MG63 (cell line): Measurements from ENCODE around the gene TAX1BP1. TPM values are rescaled to one million over a fixed set of nuclear protein-coding genes. Genes with fewer than 3 reads are reported as not detected.
A peak's percentile ranks its signal among the peaks of the same experiment; 100 is the strongest.
"Not testable (repeated sequence)": the region's sequence is repeated elsewhere in the genome, so short reads cannot be mapped to it uniquely, and the experiment has no call there.

Experiments
- DNase-seq: peaks from one replicate; pipeline ENCODE4 v3.0.0-alpha.2; 2020
- H3K27me3 ChIP-seq: fragments of 250-450 bp; sonication (Bioruptor Pico); 2 replicates; pipeline ENCODE4 v1.5.1; 2020; ENCODE audit warnings: mild to moderate bottlenecking, moderate library complexity
- H3K36me3 ChIP-seq: fragments of 250-450 bp; sonication (Bioruptor Pico); 2 replicates; pipeline ENCODE4 v1.5.1; 2020; ENCODE audit warnings: mild to moderate bottlenecking, moderate library complexity
- H3K4me3 ChIP-seq: fragments of 250-450 bp; sonication (Bioruptor Pico); 2 replicates; pipeline ENCODE4 v1.5.1; 2020; ENCODE audit warnings: mild to moderate bottlenecking, moderate library complexity
- H3K9me3 ChIP-seq: fragments of 250-450 bp; sonication (Bioruptor Pico); 2 replicates; pipeline ENCODE4 v1.5.1; 2020; ENCODE audit warnings: mild to moderate bottlenecking, moderate library complexity
- total RNA-seq: library from RNA; depleted of rRNA; stranded (reverse); fragments of >200 nt; shearing (Covaris generic); gene quantifications from 2 replicates; pipeline ENCODE4 v1.2.3, GENCODE V29; 2014; ENCODE audit warnings: low replicate concordance

Gene TAX1BP1
- total RNA-seq, 1 experiment from 2014 or later = 18.6 TPM

- Histone ChIP-seq H3K4me3 (no peak overlapping the region), H3K27me3 (no peaks in the 10 kb centered on the region), H3K9me3 (no peaks in the 10 kb centered on the region), H3K36me3 (no peaks in the 10 kb centered on the region)
- DNase-seq = no peak
Observed at GRCh38 chr7:27846388-27846787, 106.4 kb downstream of the TAX1BP1 start.

GRCh38 chr7:27850531-27850930 lies 110.6 kb downstream of the TAX1BP1 start:
- H3K4me3 ChIP-seq = no peak overlapping the region
- no peak for DNase-seq
- no peaks in the 10 kb centered on the region for H3K27me3 ChIP-seq
- H3K9me3 ChIP-seq = no peaks in the 10 kb centered on the region
- no peaks in the 10 kb centered on the region for H3K36me3 ChIP-seq

- not testable (repeated sequence) for H3K9me3 ChIP-seq, H3K4me3 ChIP-seq, DNase-seq, H3K27me3 ChIP-seq, H3K36me3 ChIP-seq
Observed at GRCh38 chr7:27856703-27857485, 116.9 kb downstream of the TAX1BP1 start.

- DNase-seq = no peak
- no peaks in the 10 kb centered on the region; the same call in 1 of the 2 replicates for H3K9me3 ChIP-seq
Observed at GRCh38 chr7:27860800-27861199, 120.8 kb downstream of the TAX1BP1 start.

GRCh38 chr7:27861747-27862146 lies 121.8 kb downstream of the TAX1BP1 start:
- no peak overlapping the region for H3K4me3 ChIP-seq
- no peaks in the 10 kb centered on the region for H3K27me3 ChIP-seq
- no peak for DNase-seq
- H3K36me3 ChIP-seq = no peaks in the 10 kb centered on the region; the same call in 1 of the 2 replicates
- H3K9me3 ChIP-seq = no peaks in the 10 kb centered on the region; the same call in 1 of the 2 replicates

More at GRCh38 chr7:27860800-27861199, 120.8 kb downstream of the TAX1BP1 start:
- Histone ChIP-seq H3K27me3 (no peaks in the 10 kb centered on the region), H3K36me3 (no peaks in the 10 kb centered on the region), H3K4me3 (no peak overlapping the region)

GRCh38 chr7:27863880-27864279 lies 123.9 kb downstream of the TAX1BP1 start:
- Histone ChIP-seq H3K4me3 (no peak overlapping the region), H3K27me3 (no peaks in the 10 kb centered on the region), H3K9me3 (no peaks in the 10 kb centered on the region), H3K36me3 (peaks cover under 1% of the 10 kb centered on the region; the same call in 1 of the 2 replicates)
- DNase-seq = peak; percentile 91

- Histone ChIP-seq H3K36me3 (peaks cover 3% of the 10 kb centered on the region; the same call in 1 of the 2 replicates), H3K4me3 (no peak overlapping the region), H3K27me3 (no peaks in the 10 kb centered on the region), H3K9me3 (no peaks in the 10 kb centered on the region)
- no peak for DNase-seq
Observed at GRCh38 chr7:27866256-27866655, 126.3 kb downstream of the TAX1BP1 start.

GRCh38 chr7:27866828-27867672 lies 127.1 kb downstream of the TAX1BP1 start:
- Histone ChIP-seq H3K27me3 (no peaks in the 10 kb centered on the region), H3K9me3 (no peaks in the 10 kb centered on the region)
- DNase-seq = no peak

GRCh38 chr7:27868131-27868550 lies 128.2 kb downstream of the TAX1BP1 start:
- Histone ChIP-seq H3K36me3 (peaks cover 3% of the 10 kb centered on the region; the same call in 1 of the 2 replicates), H3K27me3 (no peaks in the 10 kb centered on the region), H3K4me3 (no peak overlapping the region), H3K9me3 (no peaks in the 10 kb centered on the region)
- peak; percentile 32 for DNase-seq

More at GRCh38 chr7:27866828-27867672, 127.1 kb downstream of the TAX1BP1 start:
- Histone ChIP-seq H3K4me3 (no peak overlapping the region), H3K36me3 (peaks cover 3% of the 10 kb centered on the region; the same call in 1 of the 2 replicates)

GRCh38 chr7:27869056-27869455 lies 129.1 kb downstream of the TAX1BP1 start:
- peaks cover 3% of the 10 kb centered on the region; the same call in 1 of the 2 replicates for H3K36me3 ChIP-seq
- no peaks in the 10 kb centered on the region for H3K9me3 ChIP-seq
- DNase-seq = no peak
- no peak overlapping the region for H3K4me3 ChIP-seq
- no peaks in the 10 kb centered on the region for H3K27me3 ChIP-seq

- Histone ChIP-seq H3K4me3 (no peak overlapping the region), H3K36me3 (peaks cover 3% of the 10 kb centered on the region; the same call in 1 of the 2 replicates), H3K27me3 (no peaks in the 10 kb centered on the region), H3K9me3 (no peaks in the 10 kb centered on the region)
- no peak for DNase-seq
Observed at GRCh38 chr7:27870595-27870994, 130.6 kb downstream of the TAX1BP1 start.

- no peaks in the 10 kb centered on the region for H3K9me3 ChIP-seq
- H3K4me3 ChIP-seq = no peak overlapping the region
- no peak for DNase-seq
- H3K36me3 ChIP-seq = peaks cover 3% of the 10 kb centered on the region; the same call in 1 of the 2 replicates
- no peaks in the 10 kb centered on the region for H3K27me3 ChIP-seq
Observed at GRCh38 chr7:27871086-27871485, 131.1 kb downstream of the TAX1BP1 start.

GRCh38 chr7:27871866-27872265 lies 131.9 kb downstream of the TAX1BP1 start:
- Histone ChIP-seq H3K27me3 (no peaks in the 10 kb centered on the region), H3K9me3 (no peaks in the 10 kb centered on the region), H3K4me3 (no peak overlapping the region), H3K36me3 (peaks cover 3% of the 10 kb centered on the region; the same call in 1 of the 2 replicates)
- DNase-seq = no peak

- no peak for DNase-seq
- Histone ChIP-seq H3K4me3 (no peak overlapping the region), H3K27me3 (no peaks in the 10 kb centered on the region), H3K36me3 (peaks cover 3% of the 10 kb centered on the region; the same call in 1 of the 2 replicates), H3K9me3 (no peaks in the 10 kb centered on the region)
Observed at GRCh38 chr7:27872356-27873275, 132.7 kb downstream of the TAX1BP1 start.

- no peak overlapping the region for H3K4me3 ChIP-seq
- peak; percentile 89 for DNase-seq
- H3K27me3 ChIP-seq = no peaks in the 10 kb centered on the region
- H3K9me3 ChIP-seq = no peaks in the 10 kb centered on the region
- H3K36me3 ChIP-seq = no peaks in the 10 kb centered on the region
Observed at GRCh38 chr7:27873981-27874957, 134.3 kb downstream of the TAX1BP1 start.
